ENCODE measurements around the gene NEK2.
A peak's percentile ranks its signal among the peaks of the same experiment; 100 is the strongest.

The NEK2 gene

DNA sequence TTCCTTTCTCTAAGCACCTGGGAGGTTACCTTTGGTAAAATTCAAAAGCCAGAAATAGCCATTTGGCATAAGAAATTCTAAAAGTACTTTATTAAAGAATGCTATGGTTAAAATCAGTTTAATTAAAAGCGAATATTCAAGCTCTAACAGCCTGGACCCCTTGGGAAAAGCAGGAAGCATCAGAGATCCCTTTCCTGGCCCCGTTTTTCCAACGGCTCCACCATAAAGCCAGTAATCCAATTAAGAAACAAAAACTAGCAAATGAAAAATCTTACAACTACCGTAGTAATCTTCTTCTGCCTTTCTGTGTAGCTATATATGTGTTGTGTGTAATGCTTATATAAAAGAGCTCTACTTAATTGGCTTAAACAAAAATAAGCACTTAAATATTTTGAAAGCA is 33.5 kb upstream of the NEK2 start:
- Histone ChIP-seq H3K9me3 (ENCODE audit: control insufficient read depth, insufficient read depth, low read depth, low read length) (no peaks in the 10 kb centered on the region), H3K4me3 (ENCODE audit: low read depth, low read length) (no peak overlapping the region), H3K27ac (ENCODE audit: low read depth, low read length) (no peak overlapping the region), H3K36me3 (ENCODE audit: control insufficient read depth, insufficient read depth, low read length) (no peaks in the 10 kb centered on the region), H3K9ac (ENCODE audit: low read length) (no peak overlapping the region), H3K4me1 (ENCODE audit: control insufficient read depth, insufficient read depth, low read length) (0 out of 2 replicates have a peak, but pooled peaks cover 7% of the 10 kb centered on the region), H3K27me3 (ENCODE audit: control insufficient read depth, insufficient read depth, low read length) (no peaks in the 10 kb centered on the region)

DNA sequence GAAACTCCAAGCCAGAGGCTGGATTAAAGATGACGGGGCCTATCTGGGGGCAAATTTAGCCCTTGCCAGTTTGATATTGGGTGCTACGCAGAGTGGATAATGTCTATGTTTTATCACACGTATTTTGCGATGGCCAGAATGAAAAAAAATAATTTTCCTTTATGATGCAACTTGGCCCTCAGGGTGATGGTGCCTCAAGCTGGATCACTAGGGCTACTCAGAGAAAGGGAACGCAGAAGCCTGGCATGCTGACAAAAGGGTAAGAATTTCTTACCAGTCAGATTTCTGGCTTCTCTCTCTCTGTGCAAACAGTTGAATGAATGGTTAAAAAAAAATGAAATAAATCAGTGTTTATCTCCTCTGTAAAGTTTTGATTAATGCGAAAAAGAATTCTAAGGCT is 32.6 kb upstream of the NEK2 start:
- no peaks in the 10 kb centered on the region for H3K27me3 ChIP-seq (ENCODE audit: control insufficient read depth, insufficient read depth, low read length)
- no peak overlapping the region for H3K9ac ChIP-seq (ENCODE audit: low read length)
- no peak overlapping the region for H3K27ac ChIP-seq (ENCODE audit: low read depth, low read length)
- H3K4me3 ChIP-seq (ENCODE audit: low read depth, low read length), result no peak overlapping the region
- H3K9me3 ChIP-seq (ENCODE audit: control insufficient read depth, insufficient read depth, low read depth, low read length), result no peaks in the 10 kb centered on the region
- H3K4me1 ChIP-seq (ENCODE audit: control insufficient read depth, insufficient read depth, low read length), result 0 out of 2 replicates have a peak, but pooled peaks cover 7% of the 10 kb centered on the region
- no peaks in the 10 kb centered on the region for H3K36me3 ChIP-seq (ENCODE audit: control insufficient read depth, insufficient read depth, low read length)

DNA sequence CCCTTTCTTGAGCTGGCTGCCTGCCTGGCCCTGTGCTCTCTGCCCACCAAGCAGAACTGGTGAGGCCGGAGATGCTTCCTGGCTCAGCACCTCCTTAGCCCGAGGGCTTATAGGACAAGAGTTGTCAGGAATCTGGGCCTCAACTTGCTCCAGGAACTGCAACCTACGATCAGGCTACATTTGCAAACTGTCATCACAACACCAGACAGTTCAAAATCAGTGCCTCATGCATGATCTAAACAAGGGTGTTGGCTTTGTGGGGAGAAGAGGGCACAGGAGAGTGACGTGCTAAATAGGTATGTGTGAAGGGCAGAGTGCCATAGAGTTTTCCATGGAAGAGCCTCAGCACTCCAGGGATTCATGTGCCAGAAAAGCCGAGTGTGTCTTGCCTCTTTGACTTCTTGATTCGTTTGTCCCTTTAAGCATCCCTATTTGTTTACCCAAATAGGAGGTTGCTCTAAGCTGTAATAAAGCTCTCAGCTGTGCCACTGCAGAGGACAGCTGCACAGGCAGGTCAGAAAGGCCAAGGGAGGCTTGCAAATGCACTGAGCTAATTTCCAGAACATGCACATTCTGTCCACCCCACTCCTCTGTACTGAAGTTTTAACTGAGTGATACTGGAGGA is 30.2 kb upstream of the NEK2 start:
- H3K4me3 ChIP-seq (ENCODE audit: low read depth, low read length), result no peak overlapping the region
- no peaks in the 10 kb centered on the region for H3K9me3 ChIP-seq (ENCODE audit: control insufficient read depth, insufficient read depth, low read depth, low read length)
- no peak overlapping the region for H3K27ac ChIP-seq (ENCODE audit: low read depth, low read length)
- H3K36me3 ChIP-seq (ENCODE audit: control insufficient read depth, insufficient read depth, low read length), result no peaks in the 10 kb centered on the region
- no peaks in the 10 kb centered on the region; the same call in 1 of the 2 replicates for H3K27me3 ChIP-seq (ENCODE audit: control insufficient read depth, insufficient read depth, low read length)
- H3K9ac ChIP-seq (ENCODE audit: low read length), result no peak overlapping the region
- 0 out of 2 replicates have a peak, but pooled peaks cover 7% of the 10 kb centered on the region for H3K4me1 ChIP-seq (ENCODE audit: control insufficient read depth, insufficient read depth, low read length)

DNA sequence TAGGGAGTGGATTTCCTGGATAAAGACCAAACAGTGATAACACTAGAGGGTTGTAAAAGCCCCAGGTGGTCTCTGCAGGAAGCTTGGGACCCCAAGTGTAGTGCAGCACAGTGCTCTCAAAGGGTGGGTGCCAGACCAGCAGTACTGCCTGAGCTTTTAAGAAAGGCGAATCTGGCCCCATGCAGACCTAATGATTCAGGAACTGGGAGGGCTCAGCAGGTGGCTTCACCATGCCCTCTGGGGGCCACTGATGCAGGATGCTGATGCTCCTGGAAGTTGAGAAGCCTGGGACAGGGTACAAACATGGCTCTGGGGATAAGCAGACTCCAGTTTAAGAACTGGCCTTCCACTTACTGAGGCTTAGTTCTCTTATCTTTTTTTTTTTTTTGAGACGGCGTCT is 29.1 kb upstream of the NEK2 start:
- Histone ChIP-seq H3K9me3 (ENCODE audit: control insufficient read depth, insufficient read depth, low read depth, low read length) (no peaks in the 10 kb centered on the region), H3K9ac (ENCODE audit: low read length) (no peak overlapping the region), H3K4me1 (ENCODE audit: control insufficient read depth, insufficient read depth, low read length) (0 out of 2 replicates have a peak, but pooled peaks cover 7% of the 10 kb centered on the region), H3K27me3 (ENCODE audit: control insufficient read depth, insufficient read depth, low read length) (peaks cover 2% of the 10 kb centered on the region), H3K27ac (ENCODE audit: low read depth, low read length) (no peak overlapping the region), H3K4me3 (ENCODE audit: low read depth, low read length) (no peak overlapping the region), H3K36me3 (ENCODE audit: control insufficient read depth, insufficient read depth, low read length) (no peaks in the 10 kb centered on the region)

DNA sequence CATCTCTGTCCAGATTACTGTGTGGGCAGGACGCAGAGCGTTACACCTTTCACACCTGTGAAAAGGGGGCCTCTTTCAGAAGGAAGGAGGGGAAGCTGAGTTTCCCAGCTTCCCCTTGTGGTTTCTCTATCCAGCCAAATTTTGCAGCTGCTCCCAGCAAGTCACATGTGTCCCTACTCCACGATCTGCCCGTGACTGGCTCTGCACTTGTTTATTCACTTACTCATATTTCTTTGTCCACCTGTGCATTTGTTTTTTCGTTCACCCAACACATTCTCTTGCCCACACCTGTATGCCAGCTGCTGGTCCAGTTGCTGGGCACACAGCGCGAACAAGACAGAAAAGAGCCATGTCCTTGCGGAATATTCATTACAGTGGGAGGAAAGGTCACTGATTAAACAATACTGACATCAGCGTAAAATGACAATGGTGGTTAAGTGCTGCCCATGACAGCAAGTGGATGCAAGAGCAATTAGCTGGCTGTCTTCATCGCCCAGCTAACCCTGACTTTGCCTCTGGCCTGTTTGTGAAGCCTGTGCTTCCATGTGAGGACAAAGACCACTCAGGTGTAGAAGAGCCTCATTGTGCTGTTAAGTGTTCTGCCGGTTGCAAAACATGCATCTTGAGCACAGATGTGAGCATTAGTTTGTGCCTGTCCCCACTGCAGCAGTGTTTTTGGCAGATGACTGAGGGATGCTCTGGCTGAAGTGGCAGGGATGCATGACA is 28.6 kb upstream of the NEK2 start:
- no peak overlapping the region for H3K9ac ChIP-seq (ENCODE audit: low read length)
- peaks cover 7% of the 10 kb centered on the region; the same call in 1 of the 2 replicates for H3K4me1 ChIP-seq (ENCODE audit: control insufficient read depth, insufficient read depth, low read length)
- H3K27ac ChIP-seq (ENCODE audit: low read depth, low read length), result no peak overlapping the region
- no peaks in the 10 kb centered on the region for H3K9me3 ChIP-seq (ENCODE audit: control insufficient read depth, insufficient read depth, low read depth, low read length)
- H3K4me3 ChIP-seq (ENCODE audit: low read depth, low read length), result no peak overlapping the region
- H3K27me3 ChIP-seq (ENCODE audit: control insufficient read depth, insufficient read depth, low read length), result peaks cover 8% of the 10 kb centered on the region
- no peaks in the 10 kb centered on the region for H3K36me3 ChIP-seq (ENCODE audit: control insufficient read depth, insufficient read depth, low read length)

DNA sequence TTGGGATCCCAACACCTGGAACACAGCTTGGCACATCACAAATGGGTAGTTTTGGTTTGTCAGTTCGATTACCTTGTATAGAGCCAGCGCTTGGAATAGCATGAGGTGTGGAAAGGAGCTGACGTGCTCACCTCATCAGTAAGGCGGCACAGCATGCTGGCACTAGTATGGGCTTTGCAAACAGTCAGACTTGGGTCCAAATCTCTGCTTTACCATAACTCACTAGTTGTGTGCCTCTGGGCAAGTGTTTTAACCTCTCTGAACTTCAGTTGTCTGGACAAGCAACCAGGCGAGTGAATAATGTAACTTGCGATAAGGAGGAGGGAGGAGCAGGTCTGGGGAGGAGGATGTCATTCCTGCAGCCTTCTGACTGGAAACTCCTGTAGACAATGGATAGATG is 26.3 kb upstream of the NEK2 start:
- Histone ChIP-seq H3K9me3 (ENCODE audit: control insufficient read depth, insufficient read depth, low read depth, low read length) (no peaks in the 10 kb centered on the region), H3K4me1 (ENCODE audit: control insufficient read depth, insufficient read depth, low read length) (peaks cover 11% of the 10 kb centered on the region; the same call in 1 of the 2 replicates), H3K4me3 (ENCODE audit: low read depth, low read length) (no peak overlapping the region), H3K27me3 (ENCODE audit: control insufficient read depth, insufficient read depth, low read length) (peaks cover 8% of the 10 kb centered on the region), H3K9ac (ENCODE audit: low read length) (no peak overlapping the region), H3K36me3 (ENCODE audit: control insufficient read depth, insufficient read depth, low read length) (no peaks in the 10 kb centered on the region), H3K27ac (ENCODE audit: low read depth, low read length) (no peak overlapping the region)

DNA sequence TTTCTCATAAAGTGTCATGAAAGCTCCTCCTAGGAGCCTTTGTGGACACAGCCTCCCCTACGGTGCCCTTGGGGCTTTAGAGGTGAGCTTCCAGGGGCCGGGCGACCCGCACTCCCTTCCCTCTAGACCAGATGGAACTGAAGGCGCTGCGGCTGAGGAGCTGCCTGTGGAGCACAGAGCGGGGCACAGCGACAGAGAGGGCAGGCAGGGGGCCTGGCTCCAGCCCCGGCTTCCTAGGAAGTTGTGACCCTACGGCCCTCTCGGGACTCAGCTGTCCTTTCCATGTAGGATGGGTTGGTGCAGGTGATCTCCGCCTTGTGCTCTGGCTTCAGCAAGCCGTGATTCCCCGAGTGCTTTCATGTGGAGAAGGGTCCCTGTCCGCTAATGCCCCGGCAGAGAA is 23.6 kb upstream of the NEK2 start:
- H3K9ac ChIP-seq (ENCODE audit: low read length), result no peak overlapping the region
- no peaks in the 10 kb centered on the region for H3K9me3 ChIP-seq (ENCODE audit: control insufficient read depth, insufficient read depth, low read depth, low read length)
- peak overlapping the region; percentile 68 for H3K4me3 ChIP-seq (ENCODE audit: low read depth, low read length)
- H3K4me1 ChIP-seq (ENCODE audit: control insufficient read depth, insufficient read depth, low read length), result peaks cover 5% of the 10 kb centered on the region; the same call in 1 of the 2 replicates
- H3K27ac ChIP-seq (ENCODE audit: low read depth, low read length), result no peak overlapping the region
- no peaks in the 10 kb centered on the region for H3K36me3 ChIP-seq (ENCODE audit: control insufficient read depth, insufficient read depth, low read length)
- H3K27me3 ChIP-seq (ENCODE audit: control insufficient read depth, insufficient read depth, low read length), result peaks cover 8% of the 10 kb centered on the region

DNA sequence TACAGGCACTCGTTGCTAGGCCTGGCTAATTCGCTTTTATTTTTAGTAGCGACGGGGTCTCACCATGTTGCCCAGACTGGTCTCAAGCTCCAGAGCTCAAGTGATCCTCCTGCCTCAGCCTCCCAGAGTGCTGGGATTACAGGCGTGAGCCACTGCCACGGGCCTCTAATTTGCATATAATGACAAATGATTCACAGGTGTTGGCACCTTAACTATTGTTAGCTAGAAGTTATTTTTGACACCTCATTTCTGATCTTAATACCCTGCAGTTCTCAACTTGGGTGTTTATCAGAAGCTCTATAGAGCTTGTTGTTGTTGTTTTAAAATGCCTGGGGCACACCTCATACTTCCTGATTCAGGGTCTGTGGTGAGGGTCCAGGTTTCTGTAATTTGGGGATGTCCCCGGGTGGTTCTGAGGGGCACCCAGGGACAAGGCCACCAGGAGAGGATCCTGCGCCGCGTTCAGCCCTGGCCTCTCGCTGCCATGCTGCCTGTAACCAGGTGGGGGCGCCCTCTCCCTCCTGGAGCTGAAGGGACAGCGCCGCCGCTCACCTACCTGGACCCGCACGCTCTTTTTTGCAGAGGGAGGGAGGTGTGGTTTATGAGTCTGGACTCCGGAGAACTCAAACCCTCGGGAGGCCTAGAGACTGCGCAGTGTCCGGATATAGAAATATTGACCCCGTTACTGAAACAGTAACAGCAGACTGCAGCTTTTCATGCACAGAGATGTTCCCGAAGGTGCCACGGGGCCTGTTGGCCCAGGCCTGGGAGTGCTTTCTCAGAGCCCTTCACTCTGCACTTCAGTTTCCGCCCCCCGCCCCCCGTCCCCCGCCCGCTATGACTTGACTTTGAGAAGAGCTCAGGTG is 23.0 kb upstream of the NEK2 start:
- H3K4me3 ChIP-seq (ENCODE audit: low read depth, low read length), result peak overlapping the region; percentile 68

DNA sequence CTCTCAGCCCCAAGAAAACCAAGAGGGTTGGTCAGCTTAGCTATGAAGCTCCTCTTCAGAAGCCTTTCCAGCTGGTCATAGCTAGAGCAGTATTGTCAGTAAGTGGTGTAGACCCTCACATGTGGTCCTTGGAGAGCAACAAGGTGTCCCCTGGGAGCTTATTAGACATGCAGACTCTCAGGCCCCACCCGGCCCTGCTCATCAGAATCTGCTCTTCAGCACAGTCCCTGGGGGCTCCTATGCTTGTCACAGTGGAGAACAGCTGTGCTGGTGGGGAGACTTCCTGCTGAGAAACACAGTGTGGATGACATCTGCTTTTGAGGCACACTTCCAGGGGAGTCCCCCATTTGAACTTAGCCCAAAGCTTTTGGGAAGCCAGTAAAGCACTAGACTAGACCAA is 21.9 kb upstream of the NEK2 start:
- H3K27ac ChIP-seq (ENCODE audit: low read depth, low read length), result no peak overlapping the region
- H3K9me3 ChIP-seq (ENCODE audit: control insufficient read depth, insufficient read depth, low read depth, low read length), result no peaks in the 10 kb centered on the region
- H3K4me3 ChIP-seq (ENCODE audit: low read depth, low read length), result no peak overlapping the region
- H3K36me3 ChIP-seq (ENCODE audit: control insufficient read depth, insufficient read depth, low read length), result no peaks in the 10 kb centered on the region
- H3K27me3 ChIP-seq (ENCODE audit: control insufficient read depth, insufficient read depth, low read length), result peaks cover 8% of the 10 kb centered on the region
- H3K4me1 ChIP-seq (ENCODE audit: control insufficient read depth, insufficient read depth, low read length), result peaks cover 3% of the 10 kb centered on the region; the same call in 1 of the 2 replicates
- H3K9ac ChIP-seq (ENCODE audit: low read length), result no peak overlapping the region

More for the DNA sequence above, 23.0 kb upstream of the NEK2 start:
- H3K9me3 ChIP-seq (ENCODE audit: control insufficient read depth, insufficient read depth, low read depth, low read length), result no peaks in the 10 kb centered on the region
- H3K27ac ChIP-seq (ENCODE audit: low read depth, low read length), result no peak overlapping the region
- H3K27me3 ChIP-seq (ENCODE audit: control insufficient read depth, insufficient read depth, low read length), result peaks cover 8% of the 10 kb centered on the region
- peaks cover 3% of the 10 kb centered on the region; the same call in 1 of the 2 replicates for H3K4me1 ChIP-seq (ENCODE audit: control insufficient read depth, insufficient read depth, low read length)
- no peaks in the 10 kb centered on the region for H3K36me3 ChIP-seq (ENCODE audit: control insufficient read depth, insufficient read depth, low read length)
- H3K9ac ChIP-seq (ENCODE audit: low read length), result no peak overlapping the region

DNA sequence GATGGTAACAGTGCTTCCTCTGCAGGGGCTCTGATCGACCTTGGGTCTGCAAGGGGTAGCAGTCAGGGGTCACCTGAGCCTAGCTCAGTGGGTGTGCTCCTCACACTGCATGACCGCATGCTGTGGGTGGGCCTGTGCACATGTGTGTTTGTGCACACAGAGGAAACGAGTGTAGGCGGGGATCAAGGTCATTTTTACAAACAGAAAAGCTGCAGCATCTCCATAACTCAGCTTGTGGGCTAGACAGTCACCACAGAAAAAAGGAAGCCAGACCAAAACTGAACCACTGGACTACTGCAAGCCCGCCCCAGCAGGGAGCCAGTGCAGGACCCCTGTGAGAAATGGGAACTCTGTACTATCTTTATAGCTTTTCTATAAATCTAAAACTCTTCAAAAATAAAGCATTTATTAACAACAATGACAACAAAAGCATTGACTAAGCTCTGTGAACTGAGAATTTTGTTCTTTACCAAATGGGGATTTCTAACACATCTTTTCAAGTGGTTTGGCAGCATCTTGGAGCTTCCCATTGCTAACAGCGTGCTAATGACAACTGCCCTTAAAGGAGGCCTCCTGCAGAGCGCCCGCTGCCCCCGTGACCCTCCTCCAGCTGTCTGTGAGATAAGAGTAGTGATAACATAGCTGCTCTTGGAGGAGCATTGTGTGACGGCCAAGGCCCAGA is 19.9 kb upstream of the NEK2 start:
- no peaks in the 10 kb centered on the region for H3K36me3 ChIP-seq (ENCODE audit: control insufficient read depth, insufficient read depth, low read length)
- H3K4me1 ChIP-seq (ENCODE audit: control insufficient read depth, insufficient read depth, low read length), result peaks cover 3% of the 10 kb centered on the region; the same call in 1 of the 2 replicates
- no peak overlapping the region for H3K9ac ChIP-seq (ENCODE audit: low read length)
- H3K27ac ChIP-seq (ENCODE audit: low read depth, low read length), result no peak overlapping the region
- no peak overlapping the region for H3K4me3 ChIP-seq (ENCODE audit: low read depth, low read length)
- no peaks in the 10 kb centered on the region for H3K9me3 ChIP-seq (ENCODE audit: control insufficient read depth, insufficient read depth, low read depth, low read length)
- peaks cover 8% of the 10 kb centered on the region for H3K27me3 ChIP-seq (ENCODE audit: control insufficient read depth, insufficient read depth, low read length)

All from HUES6 (cell line).